SK-N-SH (cell line): Measurements from ENCODE around the gene DUS3L. TPM values are rescaled to one million over a fixed set of nuclear protein-coding genes. Genes with fewer than 3 reads are reported as not detected.

Experiments
- CTCF ChIA-PET: fragments of 300-600, 350-600 bp; formaldehyde crosslinking; extraction: SDS; loops from one replicate; lab custom pipeline; 2021; lab: Yijun Ruan, JAX
- POLR2A ChIA-PET: fragments of 350-600 bp; sonication (Branson Sonifier 250); formaldehyde crosslinking; extraction: SDS; loops from one replicate; lab custom pipeline; 2020; ENCODE audit warnings: antibody characterized with exemption, inconsistent platforms; lab: Yijun Ruan, JAX
- DNase-seq: peaks from one replicate; pipeline ENCODE4 v3.0.0; 2012
- H2AFZ ChIP-seq: fragments of 200-600 bp; sonication (generic); 2 replicates; pipeline ENCODE4 v1.8.1; 2016; ENCODE audit warnings: antibody characterized with exemption, mild to moderate bottlenecking, low read depth
- H3F3A ChIP-seq: fragments of 200-600 bp; sonication (generic); replicated peaks from 2 replicates; pipeline ENCODE3; 2016; ENCODE audit warnings: antibody characterized with exemption, mild to moderate bottlenecking; ENCODE audit not compliant: insufficient read depth
- H3K27ac ChIP-seq, 2 experiments: fragments of 200-500 bp in 1 of 2; fragments of 200-600 bp in 1 of 2; sonication (Bioruptor generic) in 1 of 2; sonication (generic), shearing (Covaris generic) in 1 of 2; 2 replicates each; pipeline versions ENCODE4 v1.5.1 to v1.6.1; 2014 to 2016; ENCODE audit warnings: low read depth in 2 of 2, inconsistent platforms in 1 of 2, low read length in 1 of 2, mild to moderate bottlenecking in 1 of 2, mixed read lengths in 1 of 2
- H3K27me3 ChIP-seq: fragments of 200-600 bp; sonication (generic), shearing (Covaris generic); 2 replicates; pipeline ENCODE4 v1.6.1; 2016; ENCODE audit warnings: mixed run types; ENCODE audit not compliant: insufficient read depth
- H3K36me3 ChIP-seq, 2 experiments: fragments of 200-500 bp in 1 of 2; fragments of 200-600 bp in 1 of 2; sonication (Bioruptor generic) in 1 of 2; sonication (generic) in 1 of 2; replicated peaks in 1 of 2; 2 replicates each; pipeline versions ENCODE3 to v1.5.1; 2014 to 2016; ENCODE audit warnings: low read length in 1 of 2, mild to moderate bottlenecking in 1 of 2; ENCODE audit not compliant: insufficient read depth in 2 of 2, control insufficient read depth in 1 of 2
- H3K4me1 ChIP-seq, 2 experiments: fragments of 200-500 bp in 1 of 2; fragments of 200-600 bp in 1 of 2; sonication (Bioruptor generic) in 1 of 2; sonication (generic), shearing (Covaris generic) in 1 of 2; 2 replicates each; pipeline versions ENCODE4 v1.5.1 to v1.6.1; 2014 to 2016; ENCODE audit warnings: low read depth in 1 of 2, low read length in 1 of 2, mixed run types in 1 of 2; ENCODE audit not compliant: insufficient read depth in 2 of 2, control insufficient read depth in 1 of 2
- H3K4me2 ChIP-seq: fragments of 200-600 bp; sonication (generic), shearing (Covaris generic); 2 replicates; pipeline ENCODE4 v1.6.1; 2017; ENCODE audit warnings: mixed run types
- H3K4me3 ChIP-seq, 2 experiments: fragments of 200-500 bp in 1 of 2; fragments of 200-600 bp in 1 of 2; sonication (Bioruptor generic) in 1 of 2; sonication (generic), shearing (Covaris generic) in 1 of 2; 2 replicates each; pipeline versions ENCODE4 v1.5.1 to v1.8.1; 2014 to 2016; ENCODE audit warnings: low read depth in 2 of 2, inconsistent platforms in 1 of 2, low read length in 1 of 2, mild to moderate bottlenecking in 1 of 2, mixed read lengths in 1 of 2, moderate library complexity in 1 of 2
- H3K79me2 ChIP-seq: fragments of 200-600 bp; sonication (generic); 2 replicates; pipeline ENCODE4 v1.8.1; 2017; ENCODE audit warnings: mild to moderate bottlenecking; ENCODE audit not compliant: insufficient read depth
- H3K9ac ChIP-seq: fragments of 200-600 bp; sonication (generic); 2 replicates; pipeline ENCODE4 v1.6.1; 2017; ENCODE audit warnings: mixed run types
- H3K9me2 ChIP-seq: fragments of 200-600 bp; sonication (generic); 2 replicates; pipeline ENCODE4 v1.6.1; 2017; ENCODE audit warnings: mixed run types
- H3K9me3 ChIP-seq: fragments of 200-600 bp; sonication (generic); 2 replicates; pipeline ENCODE4 v1.6.1; 2017; ENCODE audit warnings: mixed run types, mild to moderate bottlenecking, moderate library complexity
- H4K20me1 ChIP-seq: fragments of 200-600 bp; sonication (generic); 2 replicates; pipeline ENCODE4 v1.6.1; 2017; ENCODE audit warnings: mild to moderate bottlenecking, mixed run types; ENCODE audit not compliant: insufficient read depth
- CHD2 ChIP-seq: fragments of 150-350 bp; IDR thresholded peaks from 2 replicates; pipeline ENCODE4 v1.6.1; 2018; ENCODE audit warnings: low read length; ENCODE audit not compliant: partially characterized antibody
- CTCF ChIP-seq: fragments of 200-600 bp; sonication (generic); IDR thresholded peaks from 2 replicates; pipeline ENCODE4 v1.6.1; 2017; ENCODE audit warnings: antibody characterized with exemption, mild to moderate bottlenecking, moderate library complexity
- EP300 ChIP-seq, 2 experiments: IDR thresholded peaks; 2 replicates each; pipeline versions ENCODE4 v1.4.0 to v1.6.1; 2012; ENCODE audit warnings: borderline replicate concordance in 1 of 2, low read depth in 1 of 2, low read length in 1 of 2
- EZH2phosphoT487 ChIP-seq: fragments of 200-600 bp; sonication (generic); IDR thresholded peaks from 2 replicates; pipeline ENCODE4 v1.6.1; 2017; ENCODE audit warnings: low read depth, mixed run types, mild to moderate bottlenecking, antibody characterized with exemption, moderate library complexity, borderline replicate concordance
- MXI1 ChIP-seq: IDR thresholded peaks from 2 replicates; pipeline ENCODE4 v1.6.1; 2012; ENCODE audit warnings: mild to moderate bottlenecking, low read depth, low read length, improper control_type of control experiment
- PBX3 ChIP-seq: IDR thresholded peaks from 2 replicates; pipeline ENCODE4; 2012
- RAD21 ChIP-seq: IDR thresholded peaks from 2 replicates; pipeline ENCODE4 v1.6.1; 2012; ENCODE audit warnings: mild to moderate bottlenecking, low read length
- RXRA ChIP-seq: IDR thresholded peaks from 2 replicates; pipeline ENCODE4 v1.4.0; 2012; ENCODE audit warnings: low read depth, mild to moderate bottlenecking, borderline replicate concordance
- SIN3A ChIP-seq: IDR thresholded peaks from 2 replicates; pipeline ENCODE4 v1.6.1; 2012; ENCODE audit warnings: low read depth, mild to moderate bottlenecking, low read length, moderate library complexity, borderline replicate concordance
- SMC3 ChIP-seq: IDR thresholded peaks from 2 replicates; pipeline ENCODE4 v1.6.1; 2012; ENCODE audit warnings: low read depth, low read length, improper control_type of control experiment
- TAF1 ChIP-seq: IDR thresholded peaks from 2 replicates; pipeline ENCODE4 v1.6.1; 2012; ENCODE audit warnings: low read depth, mild to moderate bottlenecking, low read length, moderate library complexity, borderline replicate concordance
- TCF12 ChIP-seq: IDR thresholded peaks from 2 replicates; pipeline ENCODE4 v1.4.0; 2012
- TEAD4 ChIP-seq: IDR thresholded peaks from 2 replicates; pipeline ENCODE4 v1.4.0; 2012; ENCODE audit warnings: mild to moderate bottlenecking, borderline replicate concordance; ENCODE audit not compliant: insufficient read depth
- USF2 ChIP-seq: fragments of 150-350 bp; IDR thresholded peaks from 2 replicates; pipeline ENCODE4 v1.6.1; 2017; ENCODE audit warnings: antibody characterized with exemption, low read length, low read depth, borderline replicate concordance
- WGBS: methylation state at CpG from one replicate; pipeline ENCODE4 v1.1.6; 2017; ENCODE audit warnings: low lambda C conversion rate; 5-methylcytosine and 5-hydroxymethylcytosine counted together
- polyA plus RNA-seq, 3 experiments: library from polyadenylated mRNA; depleted of rRNA; stranded (reverse); fragments of >200 nt; gene quantifications; 2 replicates each; pipeline ENCODE4 v1.2.3, GENCODE V29; 2012

DUS3L gene
- polyA plus RNA-seq, 1 of the 3 experiments (the other 2 are of a cell fraction), result 44.0 TPM

- Histone ChIP-seq H3K9me3 (no peaks in the 10 kb centered on the region), H2AFZ (peak overlapping the region; percentile 99), H3K4me2 (peak overlapping the region; percentile 83), H3K27ac (no peak overlapping the region), H3K4me3 (peak overlapping the region; percentile 30 to 56; a peak in 3 of 4 replicates), H3K79me2 (no peaks in the 10 kb centered on the region), H3K9ac (no peak overlapping the region), H3K4me1 (peaks cover 3 to 32% of the 10 kb centered on the region in 2 experiments; a peak in 1 of 4 replicates), H3K27me3 (peaks cover 6% of the 10 kb centered on the region; the same call in 1 of the 2 replicates), H3F3A (no peaks in the 10 kb centered on the region), H3K9me2 (no peaks in the 10 kb centered on the region), H4K20me1 (no peaks in the 10 kb centered on the region), H3K36me3 (no peaks in the 10 kb centered on the region)
- ChIA-PET CTCF (interaction anchor here (0.6 to 3.9 kb wide), 84 partner anchors 10 to 344 kb away, joined by 3 to 73 read pairs (median 4); partner anchors contain the start of genes CAPS, CATSPERD, DUS3L and FUT6), POLR2A (interaction anchor here (0.7 to 1.5 kb wide), 4 partner anchors 19 to 91 kb away, joined by 3 to 15 read pairs (median 4); no protein-coding TSS in a partner anchor)
- TF ChIP-seq TCF12 (no peak), RAD21 (peak; percentile 81), EP300 (IDR thresholded peaks at IDR 0.05; ENCODE audit: borderline replicate concordance in 1 of 2, low read depth in 1 of 2, low read length in 1 of 2) (peak in 1 of 2 experiments; percentile 5; a peak in 1 of 4 replicates), TAF1 (0 out of 2 replicates have a peak, but pooled peaks have one; percentile 20), TEAD4 (no peak), CHD2 (peak; percentile 73), USF2 (no peak), SMC3 (peak; percentile 82), CTCF (peak; percentile 96), RXRA (no peak), EZH2phosphoT487 (no peak), SIN3A (peak; percentile 36; the same call in 1 of the 2 replicates)
- WGBS, result 14% methylated on average over 21 of the region's 54 CpGs
- peak; percentile 99 for DNase-seq
These were observed 13.0 kb upstream of the DUS3L start for GRCh38 chr19:5803752-5804515.

DNA sequence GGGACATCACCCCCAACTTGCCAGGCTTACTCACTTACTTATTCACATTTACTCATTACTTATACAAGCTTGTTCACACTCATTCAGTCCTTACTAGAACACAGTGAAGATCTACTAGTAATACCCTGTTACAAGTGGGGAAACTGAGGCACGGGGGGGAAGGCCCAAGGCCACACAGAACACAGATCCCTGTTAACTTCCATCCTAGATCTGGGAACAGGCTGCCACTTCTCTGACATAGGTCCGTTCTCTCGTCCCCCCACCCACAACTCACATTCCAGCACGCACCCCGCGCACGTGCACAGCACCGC lies 12.4 kb upstream of the DUS3L start:
- Histone ChIP-seq H3K36me3 (no peaks in the 10 kb centered on the region), H2AFZ (peak overlapping the region; percentile 99), H3K9me3 (no peaks in the 10 kb centered on the region), H3K79me2 (no peaks in the 10 kb centered on the region), H3K4me1 (peaks cover 3 to 35% of the 10 kb centered on the region in 2 experiments; a peak in 1 of 4 replicates), H3K9ac (no peak overlapping the region), H3K9me2 (no peaks in the 10 kb centered on the region), H3K27ac (no peak overlapping the region), H3K4me2 (peak overlapping the region; percentile 83), H4K20me1 (no peaks in the 10 kb centered on the region), H3K27me3 (peaks cover 6% of the 10 kb centered on the region; the same call in 1 of the 2 replicates), H3K4me3 (peak overlapping the region; percentile 30 to 56; a peak in 3 of 4 replicates), H3F3A (no peaks in the 10 kb centered on the region)
- ChIA-PET POLR2A (interaction anchor here (0.7 to 1.5 kb wide), 4 partner anchors 20 to 92 kb away, joined by 3 to 15 read pairs (median 4); no protein-coding TSS in a partner anchor), CTCF (interaction anchor here (0.6 to 3.9 kb wide), 67 partner anchors 10 to 345 kb away, joined by 3 to 73 read pairs (median 6); partner anchors contain the start of genes CAPS, CATSPERD, DUS3L and LONP1)
- no peak for TF ChIP-seq PBX3
- no peak for TF ChIP-seq MXI1
- WGBS, result 57% methylated on average over 8 of the region's 8 CpGs
- DNase-seq, result no peak
